ENCODE data around the gene SYPL1.

SYPL1 gene

DNA sequence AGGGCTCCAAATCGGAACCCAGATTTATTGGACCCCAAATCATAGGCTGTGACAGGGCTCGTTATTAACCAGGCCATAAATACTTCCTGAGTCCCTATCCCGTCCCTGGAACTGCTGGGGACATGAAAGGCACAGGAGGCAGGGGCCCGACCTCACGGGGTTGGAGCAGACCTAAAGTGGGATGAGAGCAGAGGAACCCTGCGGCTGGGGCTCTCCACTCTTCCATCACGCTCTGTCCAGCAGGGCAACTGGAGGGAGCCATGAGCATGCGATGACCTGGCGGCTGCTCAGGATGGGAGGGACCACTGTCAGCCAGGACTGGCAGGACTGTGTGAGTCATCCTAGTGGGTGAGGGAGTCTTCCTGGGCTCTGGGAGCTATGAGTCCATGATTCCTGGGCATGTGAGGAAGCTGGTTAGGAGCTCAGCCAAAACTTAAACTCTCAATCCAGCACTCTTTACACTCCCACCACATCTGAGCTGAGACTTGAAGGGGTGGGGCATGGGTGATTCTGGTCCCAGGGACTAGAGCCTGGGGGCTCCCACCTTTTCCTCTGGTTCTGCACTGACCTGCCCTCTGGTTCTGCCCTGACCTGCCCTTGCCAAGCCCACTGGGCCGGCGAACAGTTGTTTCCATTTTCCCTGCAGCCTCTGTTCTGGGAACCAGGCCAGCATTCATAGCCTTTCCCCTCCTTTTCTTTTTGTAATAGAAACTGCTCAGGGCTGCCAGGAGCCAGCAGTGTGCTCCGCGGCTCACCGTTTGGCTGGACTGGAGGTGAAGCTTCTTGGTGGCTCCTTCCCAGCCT, 47.1 kb downstream of the SYPL1 start:
- ChIA-PET CTCF (interaction anchor here (0.6 to 1.3 kb wide), 7 partner anchors 88 to 1120 kb away, joined by 3 to 7 read pairs (median 3); no protein-coding TSS in a partner anchor), POLR2A (interaction anchor here (1.0 kb wide), 1 partner anchor 47 kb away, joined by 4 read pairs; the partner anchor contains the start of gene SYPL1)
- Histone ChIP-seq H3K4me3 (ENCODE audit: low read depth, low read length) (no peak overlapping the region), H3K4me1 (ENCODE audit: control insufficient read depth, insufficient read depth, low read length) (peaks cover 11% of the 10 kb centered on the region), H3K27ac (ENCODE audit: extremely low read depth, low read depth, low read length) (peak overlapping the region; percentile 50; the same call in 1 of the 2 replicates), H3K9me3 (ENCODE audit: control insufficient read depth, insufficient read depth, low read depth, low read length) (no peaks in the 10 kb centered on the region), H3K36me3 (ENCODE audit: control insufficient read depth in 2 of 2, insufficient read depth in 1 of 2, low read length in 2 of 2) (no peaks in the 10 kb centered on the region)
- no peak for TF ChIP-seq ZXDB (tag by site-specific recombination; IDR thresholded peaks at IDR 0.05)
- 0 out of 2 replicates have a peak, but pooled peaks have one; percentile 10 for TF ChIP-seq ZFHX2 (tag by site-specific recombination; conservative IDR thresholded peaks at IDR 0.05)
- peak; percentile 32; the same call in 1 of the 2 replicates for TF ChIP-seq ZNF366 (tag by site-specific recombination; conservative IDR thresholded peaks at IDR 0.05)
- TF ChIP-seq WT1 (tag by site-specific recombination; IDR thresholded peaks at IDR 0.05): peak; percentile 18; the same call in 1 of the 2 replicates
- no peak for TF ChIP-seq KLF8 (tag by site-specific recombination; IDR thresholded peaks at IDR 0.05)
- TF ChIP-seq PRDM4 (tag by site-specific recombination; IDR thresholded peaks at IDR 0.05): peak; percentile 91
- TF ChIP-seq ZSCAN30 (tag by site-specific recombination; IDR thresholded peaks at IDR 0.05): peak; percentile 94
- no peak for TF ChIP-seq ZNF112 (tag by site-specific recombination; IDR thresholded peaks at IDR 0.05)
- TF ChIP-seq KLF17 (tag by site-specific recombination; IDR thresholded peaks at IDR 0.05): peak; percentile 49; the same call in 1 of the 2 replicates
- peak; percentile 20; the same call in 1 of the 2 replicates for TF ChIP-seq KLF9 (tag by site-specific recombination; IDR thresholded peaks at IDR 0.05; ENCODE audit: low read depth)
- peak; percentile 74 for TF ChIP-seq ZBTB48 (tag by site-specific recombination; IDR thresholded peaks at IDR 0.05)
- TF ChIP-seq SP7 (tag by site-specific recombination; IDR thresholded peaks at IDR 0.05): peak; percentile 90
- TF ChIP-seq ZNF660 (tag by site-specific recombination; IDR thresholded peaks at IDR 0.05): no peak
- TF ChIP-seq REST (tag by site-specific recombination; IDR thresholded peaks at IDR 0.05): peak; percentile 82
- TF ChIP-seq ZNF600 (tag by site-specific recombination; IDR thresholded peaks at IDR 0.05): peak; percentile 98
- no peak for TF ChIP-seq ZNF140 (tag by site-specific recombination; IDR thresholded peaks at IDR 0.05)
- peak; percentile 52; the same call in 1 of the 2 replicates for TF ChIP-seq OSR2 (tag by site-specific recombination; IDR thresholded peaks at IDR 0.05)
- TF ChIP-seq ZNF529 (tag by site-specific recombination; IDR thresholded peaks at IDR 0.05; ENCODE audit: insufficient replicate concordance): no peak
- TF ChIP-seq PATZ1 (tag by site-specific recombination; IDR thresholded peaks at IDR 0.05): peak; percentile 44; the same call in 1 of the 2 replicates
- TF ChIP-seq ZNF692 (tag by site-specific recombination; IDR thresholded peaks at IDR 0.05): peak; percentile 7; the same call in 1 of the 2 replicates
- TF ChIP-seq ZBTB17 (tag by site-specific recombination; IDR thresholded peaks at IDR 0.05): peak; percentile 82
- TF ChIP-seq, protein P1, sequence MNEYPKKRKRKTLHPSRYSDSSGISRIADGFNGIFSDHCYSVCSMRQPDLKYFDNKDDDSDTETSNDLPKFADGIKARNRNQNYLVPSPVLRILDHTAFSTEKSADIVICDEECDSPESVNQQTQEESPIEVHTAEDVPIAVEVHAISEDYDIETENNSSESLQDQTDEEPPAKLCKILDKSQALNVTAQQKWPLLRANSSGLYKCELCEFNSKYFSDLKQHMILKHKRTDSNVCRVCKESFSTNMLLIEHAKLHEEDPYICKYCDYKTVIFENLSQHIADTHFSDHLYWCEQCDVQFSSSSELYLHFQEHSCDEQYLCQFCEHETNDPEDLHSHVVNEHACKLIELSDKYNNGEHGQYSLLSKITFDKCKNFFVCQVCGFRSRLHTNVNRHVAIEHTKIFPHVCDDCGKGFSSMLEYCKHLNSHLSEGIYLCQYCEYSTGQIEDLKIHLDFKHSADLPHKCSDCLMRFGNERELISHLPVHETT (tag by site-specific recombination; IDR thresholded peaks at IDR 0.05): no peak
- peak; percentile 56 for TF ChIP-seq ZBTB20 (tag by site-specific recombination; IDR thresholded peaks at IDR 0.05)

All from HEK293 (cell line).